DMS153 treated with DMSO at 0.1 percent for 48 hours (cell line): ENCODE measurements around the gene TOR1AIP2.
A peak's percentile ranks its signal among the peaks of the same experiment; 100 is the strongest.
"Not testable (repeated sequence)": the region's sequence is repeated elsewhere in the genome, so short reads cannot be mapped to it uniquely, and the experiment has no call there.

Experiments
- DNase-seq: peaks from one replicate; lab custom pipeline; 2025; ENCODE audit not compliant: unreplicated experiment; lab: John Stamatoyannopoulos, UW

Gene TOR1AIP2

DNA sequence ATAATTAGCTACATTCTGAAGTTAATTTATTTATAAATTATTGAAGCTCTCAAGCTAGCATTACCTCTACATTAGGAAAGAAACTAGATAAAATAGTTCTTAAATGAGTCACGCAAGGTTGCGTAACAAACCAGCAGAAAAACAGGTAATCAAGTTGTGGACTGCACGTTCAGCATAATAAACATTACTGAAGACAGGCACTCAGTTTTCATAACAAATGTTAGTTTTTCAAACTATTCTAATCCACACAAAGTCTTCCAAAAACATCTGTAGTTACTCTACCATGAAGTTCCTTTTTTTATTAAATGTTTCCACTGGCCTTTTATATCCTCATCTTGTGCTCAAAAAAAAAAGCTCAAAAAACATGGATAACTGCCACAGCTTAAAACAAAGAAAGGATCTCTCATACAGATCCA is 1.3 kb downstream of the TOR1AIP2 start:
- no peak for DNase-seq

DNA sequence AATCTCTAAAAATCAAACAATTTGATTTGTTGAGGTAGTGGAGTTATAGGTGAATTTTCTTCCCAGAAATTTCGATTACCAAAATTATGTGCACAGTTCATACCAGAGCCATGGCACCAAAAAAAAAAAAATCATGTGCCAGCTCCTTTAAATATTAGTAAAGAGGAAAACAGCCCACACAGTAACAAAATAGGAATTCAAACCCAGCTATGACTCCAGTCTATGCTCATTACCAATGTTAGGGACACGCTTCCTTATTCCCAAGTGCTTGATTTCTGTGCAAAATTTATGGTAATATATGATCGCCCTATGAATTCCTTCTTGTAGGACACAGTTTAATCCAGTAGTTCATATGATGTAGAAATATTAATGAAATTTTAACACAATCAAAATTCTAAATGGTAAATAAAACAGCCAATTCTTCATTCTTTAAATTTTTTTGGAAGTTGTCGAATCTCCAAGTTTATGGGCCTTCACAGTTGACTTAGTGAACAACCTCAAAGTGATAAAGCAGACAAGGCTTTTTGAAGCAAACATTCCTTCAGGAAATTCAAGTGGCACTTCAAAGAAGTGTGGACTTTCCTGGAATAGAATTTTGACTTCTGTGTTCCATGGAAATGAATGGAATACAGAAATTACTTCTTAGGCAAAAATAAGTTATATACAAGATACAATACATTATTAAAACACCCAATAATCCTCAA is 1.9 kb downstream of the TOR1AIP2 start:
- DNase-seq = no peak

DNA sequence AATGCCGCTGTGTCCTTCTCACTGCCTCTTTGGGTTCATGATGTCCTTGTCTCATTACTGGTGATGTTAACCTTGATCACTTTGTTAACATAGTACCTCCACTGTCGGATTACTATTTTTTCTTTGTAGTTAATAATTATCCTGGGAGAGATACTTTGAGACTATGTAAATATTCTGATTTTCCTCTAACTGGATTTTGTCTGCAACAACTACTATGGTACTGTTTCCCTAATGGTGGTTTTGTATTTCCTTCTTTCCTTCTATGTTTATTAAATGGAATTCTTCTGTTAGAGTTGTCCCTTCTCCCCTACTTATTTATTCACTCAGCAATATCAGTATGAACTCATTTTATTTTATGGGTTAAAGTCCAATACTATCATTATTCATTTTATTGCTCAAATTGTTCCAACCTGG is 4.2 kb downstream of the TOR1AIP2 start:
- DNase-seq = no peak

- DNase-seq = no peak
Measured at GRCh38 chr1:179872558-179872957, 5.0 kb downstream of the TOR1AIP2 start.

DNA sequence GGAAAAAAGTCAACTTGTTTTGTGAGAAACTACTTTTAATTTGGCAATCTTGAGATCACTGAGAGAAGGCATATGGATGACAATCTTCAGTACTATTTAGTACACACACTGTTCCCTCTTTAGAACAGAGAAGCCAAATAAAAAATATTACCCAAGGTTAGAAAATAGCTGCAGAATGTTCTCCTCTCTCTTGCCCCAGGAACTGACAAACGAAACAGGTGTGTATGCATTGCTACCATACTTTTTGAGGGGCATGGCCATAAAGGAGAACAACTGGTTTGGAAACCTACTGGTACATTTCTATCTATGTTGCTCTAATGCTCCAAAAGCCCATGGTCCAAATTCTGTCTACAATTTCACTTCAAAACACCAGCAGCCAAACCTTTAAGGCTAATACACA is 5.7 kb downstream of the TOR1AIP2 start:
- no peak for DNase-seq

- no peak for DNase-seq
Measured at GRCh38 chr1:179870870-179871269, 6.7 kb downstream of the TOR1AIP2 start.

GRCh38 chr1:179867493-179868330 is 9.9 kb downstream of the TOR1AIP2 start:
- peak; percentile 20 for DNase-seq

DNA sequence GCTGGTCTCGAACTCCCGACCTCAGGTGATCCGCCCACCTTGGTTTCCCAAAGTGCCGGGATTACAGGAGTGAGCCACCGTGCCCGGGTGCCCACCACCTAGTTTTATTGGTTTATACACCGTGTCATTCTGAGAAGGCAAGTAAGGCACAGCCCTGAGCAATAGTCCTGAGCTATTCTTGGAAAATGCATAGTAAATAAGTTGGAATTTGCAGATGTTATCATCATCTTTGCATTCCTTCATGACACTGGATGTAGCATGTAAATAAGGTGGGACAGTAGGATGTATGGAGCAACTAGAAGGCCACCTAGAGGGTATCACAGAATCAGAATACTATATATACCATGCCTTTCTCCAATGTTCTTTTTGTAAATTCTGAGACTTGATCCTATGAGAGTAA is 11.0 kb downstream of the TOR1AIP2 start:
- no peak for DNase-seq

- no peak for DNase-seq
Measured at GRCh38 chr1:179865377-179865776, 12.2 kb downstream of the TOR1AIP2 start.

DNA sequence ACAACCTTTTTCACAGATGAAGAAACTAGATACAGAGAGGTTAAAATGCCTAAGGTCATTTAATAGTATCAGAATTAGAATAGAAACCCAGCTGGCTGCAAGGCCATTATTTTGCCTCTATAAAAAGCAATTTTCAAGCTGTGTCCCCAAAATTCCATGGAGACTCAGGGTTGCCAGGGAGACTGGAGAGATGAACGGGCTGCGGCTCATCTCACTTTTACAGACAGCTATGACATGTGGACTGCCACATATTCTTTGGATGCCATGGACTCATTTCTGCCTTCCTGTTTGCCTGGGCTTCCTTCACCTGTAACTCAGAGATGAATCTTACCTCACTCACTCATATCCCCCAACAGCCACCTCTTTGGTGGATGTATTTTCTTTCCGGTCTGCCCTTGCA is 17.0 kb downstream of the TOR1AIP2 start:
- no peak for DNase-seq

DNA sequence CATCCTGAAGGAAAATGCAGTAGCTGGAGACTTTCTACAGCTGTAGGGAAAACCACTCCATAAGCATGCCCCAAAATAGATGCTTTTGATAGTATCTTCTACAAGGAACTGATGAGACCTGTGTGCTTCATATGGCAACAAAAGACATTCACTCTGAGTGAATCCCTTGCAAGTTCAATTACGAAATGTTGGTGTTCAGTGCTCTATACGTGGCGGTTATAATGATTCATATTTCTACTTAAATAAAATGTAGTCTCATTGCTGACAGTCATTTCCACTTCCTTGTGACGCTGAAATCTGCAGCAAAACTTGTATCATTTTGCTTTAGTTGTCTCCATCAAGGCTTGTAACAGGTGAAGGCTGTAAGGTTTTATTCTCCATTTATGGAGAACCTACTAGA is 20.6 kb downstream of the TOR1AIP2 start:
- no peak for DNase-seq

DNA sequence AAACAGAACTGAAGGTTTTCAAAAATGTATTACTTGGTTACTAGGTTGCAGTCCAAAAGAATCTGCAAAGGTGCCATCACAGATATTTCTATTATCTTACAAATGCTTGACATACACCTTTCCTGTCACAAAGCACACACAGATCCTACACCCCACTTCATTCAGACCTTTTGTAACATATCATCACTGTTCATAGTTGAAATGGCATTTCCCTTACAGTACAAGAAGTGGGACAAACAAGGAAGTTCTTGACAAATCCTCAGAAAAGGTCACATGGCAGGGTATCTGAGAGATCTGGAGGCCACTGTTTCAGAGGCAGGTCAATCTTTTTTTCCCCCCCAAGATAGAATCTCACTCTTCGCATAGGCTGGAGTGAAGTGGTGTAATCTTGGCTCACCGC is 21.3 kb downstream of the TOR1AIP2 start:
- no peak for DNase-seq

- not testable (repeated sequence) for DNase-seq
Measured at GRCh38 chr1:179855831-179856230, 21.8 kb downstream of the TOR1AIP2 start.

- no peak for DNase-seq
Measured at GRCh38 chr1:179853102-179853501, 24.5 kb downstream of the TOR1AIP2 start.

DNA sequence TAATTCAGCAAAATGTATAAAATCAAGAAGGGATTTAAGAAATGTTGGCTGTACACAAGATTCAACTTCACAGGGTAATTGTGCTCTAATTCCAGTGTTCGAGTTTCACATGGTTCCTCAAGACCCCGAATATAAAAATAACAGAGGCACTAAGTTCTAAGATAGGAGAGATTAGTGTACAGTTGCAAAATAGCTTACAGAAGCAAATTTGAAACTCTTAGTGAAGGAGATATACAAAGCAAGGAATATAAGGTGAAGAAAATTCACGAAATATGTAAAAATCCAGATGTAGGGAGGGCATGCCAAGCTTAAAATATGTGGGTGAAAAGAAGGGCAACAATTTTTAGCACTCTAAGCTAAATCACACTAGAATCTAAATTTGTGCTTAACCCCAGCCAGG is 29.4 kb downstream of the TOR1AIP2 start:
- no peak for DNase-seq

DNA sequence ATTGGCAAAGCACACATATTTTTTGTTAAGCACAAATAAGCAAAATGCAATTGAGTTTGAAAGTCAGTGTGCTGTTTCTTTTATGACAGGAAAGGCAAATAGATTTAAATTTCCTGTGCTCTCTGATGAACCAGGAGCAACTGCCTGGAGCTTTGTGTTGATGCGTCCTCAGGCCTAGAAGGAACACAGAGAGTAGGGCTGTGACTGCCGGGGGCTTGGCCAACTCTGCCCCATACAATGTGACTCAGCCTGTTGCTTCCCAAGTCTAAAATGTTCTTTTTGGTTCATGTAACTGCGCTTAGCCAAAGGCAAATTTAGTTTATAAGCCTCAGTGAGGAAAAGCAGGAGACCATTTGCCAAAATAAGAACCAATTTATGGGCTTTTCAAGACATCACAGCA is 37.5 kb downstream of the TOR1AIP2 start:
- DNase-seq = no peak

- not testable (repeated sequence) for DNase-seq
Measured at GRCh38 chr1:179836686-179837445, 40.7 kb downstream of the TOR1AIP2 start.

- DNase-seq = no peak
Measured at GRCh38 chr1:179831852-179832699, 45.5 kb downstream of the TOR1AIP2 start.

GRCh38 chr1:179831225-179831624 is 46.4 kb downstream of the TOR1AIP2 start:
- DNase-seq = no peak

DNA sequence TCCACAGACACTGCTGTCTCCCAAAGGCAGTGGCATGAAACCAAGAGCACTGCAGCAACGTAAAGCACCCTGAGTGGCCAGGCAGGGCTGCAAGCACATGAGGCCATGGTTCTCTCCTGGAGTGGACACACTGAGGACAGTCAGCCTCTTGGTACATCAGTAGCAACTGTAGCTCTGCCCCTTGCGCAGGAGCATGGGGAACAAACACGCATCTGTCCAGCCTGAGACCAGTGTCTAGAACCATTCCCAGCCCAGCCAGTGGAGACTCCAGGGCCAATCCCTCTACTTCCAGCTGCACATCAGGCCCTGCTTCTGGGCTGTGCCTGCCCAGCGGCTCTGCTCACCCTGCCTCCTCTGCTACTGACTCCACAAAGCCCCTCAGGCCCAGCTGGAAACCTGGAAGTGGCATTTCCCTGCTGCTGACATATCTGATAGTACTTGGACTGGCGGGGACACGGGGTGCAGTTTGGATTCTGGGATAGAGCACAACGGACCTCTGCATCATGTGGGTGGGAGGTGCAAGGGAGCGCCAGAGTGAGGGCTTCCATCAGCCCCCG is 49.0 kb downstream of the TOR1AIP2 start:
- DNase-seq = no peak
